Liver (tissue), 9 donors: ENCODE results near the gene SMAP2. TPM values are rescaled to one million over a fixed set of nuclear protein-coding genes. Genes with fewer than 3 reads are reported as not detected.

Experiments used
- DNase-seq: peaks from one replicate; pipeline ENCODE4 v3.0.0-alpha.2; 2017; ENCODE audit warnings: low spot score
- H3K27ac ChIP-seq, 2 donors: one replicate each; pipeline ENCODE4 v1.7.0; 2013; ENCODE audit warnings: inconsistent platforms in 2 of 2, low read length in 2 of 2, control low read depth in 1 of 2, low read depth in 1 of 2, mild to moderate bottlenecking in 1 of 2
- H3K27me3 ChIP-seq, 4 donors: one replicate each; pipeline versions ENCODE4 v1.6.1 to v1.7.0; 2013; ENCODE audit warnings: low read length in 3 of 4, inconsistent platforms in 1 of 4, mild to moderate bottlenecking in 1 of 4, moderate library complexity in 1 of 4; ENCODE audit not compliant: control insufficient read depth in 4 of 4, insufficient read depth in 4 of 4
- H3K36me3 ChIP-seq, 4 donors: one replicate each; pipeline versions ENCODE4 v1.6.1 to v1.7.0; 2013; ENCODE audit warnings: low read length in 3 of 4, mild to moderate bottlenecking in 3 of 4, low read depth in 1 of 4, moderate library complexity in 1 of 4; ENCODE audit not compliant: control insufficient read depth in 4 of 4, insufficient read depth in 3 of 4
- H3K4me1 ChIP-seq, 4 donors: one replicate each; pipeline versions ENCODE4 v1.6.1 to v1.7.0; 2013; ENCODE audit warnings: low read length in 3 of 4, mild to moderate bottlenecking in 3 of 4, moderate library complexity in 1 of 4; ENCODE audit not compliant: control insufficient read depth in 4 of 4, insufficient read depth in 4 of 4
- H3K4me3 ChIP-seq, 3 donors: one replicate each; pipeline versions ENCODE4 v1.6.1 to v1.7.0; 2013; ENCODE audit warnings: low read length in 3 of 3, control low read depth in 1 of 3, low read depth in 1 of 3, mild to moderate bottlenecking in 1 of 3
- H3K9ac ChIP-seq, 2 donors: one replicate each; pipeline ENCODE4 v1.7.0; 2013; ENCODE audit warnings: low read length in 2 of 2, mild to moderate bottlenecking in 2 of 2, moderate library complexity in 2 of 2, control low read depth in 1 of 2, low read depth in 1 of 2
- H3K9me3 ChIP-seq, 4 donors: one replicate each; pipeline versions ENCODE4 v1.6.1 to v1.7.0; 2013; ENCODE audit warnings: low read length in 3 of 4; ENCODE audit not compliant: control insufficient read depth in 4 of 4
- ATF3 ChIP-seq: IDR thresholded peaks from 2 replicates; pipeline ENCODE4 v1.6.1; 2016; ENCODE audit warnings: antibody characterized with exemption
- CTCF ChIP-seq: fragments of 150-350 bp; IDR thresholded peaks from 2 replicates; pipeline ENCODE4 v1.5.1; 2017; ENCODE audit warnings: improper control_type of control experiment, low read depth, low read length; ENCODE audit not compliant: missing input control
- EGR1 ChIP-seq, 2 donors: IDR thresholded peaks; 2 replicates each; pipeline ENCODE4 v1.6.1; 2016 to 2018; ENCODE audit warnings: antibody characterized with exemption in 2 of 2, low read depth in 2 of 2
- FOXA1 ChIP-seq: IDR thresholded peaks from 2 replicates; pipeline ENCODE4 v1.6.1; 2016; ENCODE audit warnings: antibody characterized with exemption
- FOXA2 ChIP-seq: IDR thresholded peaks from 2 replicates; pipeline ENCODE4 v1.6.1; 2016; ENCODE audit warnings: antibody characterized with exemption
- GABPA ChIP-seq, 2 donors: IDR thresholded peaks in 1 of 2; conservative IDR thresholded peaks in 1 of 2; 2 replicates each; pipeline ENCODE4 v1.6.1; 2016; ENCODE audit warnings: antibody characterized with exemption in 2 of 2, mild to moderate bottlenecking in 1 of 2, moderate library complexity in 1 of 2
- HNF4A ChIP-seq, 2 donors: conservative IDR thresholded peaks; 2 replicates each; pipeline ENCODE4 v1.6.1; 2016; ENCODE audit warnings: antibody characterized with exemption in 2 of 2, mild to moderate bottlenecking in 2 of 2
- HNF4G ChIP-seq: IDR thresholded peaks from 2 replicates; pipeline ENCODE4 v1.6.1; 2016; ENCODE audit warnings: antibody characterized with exemption
- JUND ChIP-seq, 2 donors: IDR thresholded peaks; 2 replicates each; pipeline ENCODE4 v1.6.1; 2016; ENCODE audit warnings: antibody characterized with exemption in 2 of 2
- MAX ChIP-seq: IDR thresholded peaks from 2 replicates; pipeline ENCODE4 v1.6.1; 2016; ENCODE audit warnings: antibody characterized with exemption
- NR2F2 ChIP-seq: IDR thresholded peaks from 2 replicates; pipeline ENCODE4 v1.6.1; 2016; ENCODE audit warnings: antibody characterized with exemption
- RAD21 ChIP-seq, 2 donors: IDR thresholded peaks; 2 replicates each; pipeline ENCODE4 v1.6.1; 2016; ENCODE audit warnings: antibody characterized with exemption in 2 of 2, mild to moderate bottlenecking in 2 of 2
- REST ChIP-seq: IDR thresholded peaks from 2 replicates; pipeline ENCODE4 v1.6.1; 2016; ENCODE audit warnings: antibody characterized with exemption, mild to moderate bottlenecking
- RXRA ChIP-seq, 2 donors: IDR thresholded peaks; 2 replicates each; pipeline ENCODE4 v1.6.1; 2017 to 2018; ENCODE audit warnings: antibody characterized with exemption in 2 of 2, mild to moderate bottlenecking in 1 of 2
- SP1 ChIP-seq: IDR thresholded peaks from 2 replicates; pipeline ENCODE4 v1.6.1; 2018; ENCODE audit warnings: antibody characterized with exemption, mild to moderate bottlenecking
- TAF1 ChIP-seq: conservative IDR thresholded peaks from 2 replicates; pipeline ENCODE4 v1.6.1; 2016; ENCODE audit warnings: antibody characterized with exemption, mild to moderate bottlenecking
- YY1 ChIP-seq: IDR thresholded peaks from 2 replicates; pipeline ENCODE4 v1.6.1; 2016; ENCODE audit warnings: antibody characterized with exemption, mild to moderate bottlenecking
- ZBTB33 ChIP-seq: IDR thresholded peaks from 2 replicates; pipeline ENCODE4 v1.6.1; 2016; ENCODE audit warnings: antibody characterized with exemption
- WGBS: extraction: QIAGEN DNeasy Blood & Tissue Kit; methylation state at CpG from one replicate; pipeline ENCODE4 v1.1.7; 2013; 5-methylcytosine and 5-hydroxymethylcytosine counted together
- polyA plus RNA-seq, 2 donors: library from polyadenylated mRNA; stranded (reverse) in 1 of 2; unstranded in 1 of 2; fragments of 200-250 nt in 1 of 2; fragments of >200 nt in 1 of 2; fragmentation: Nextera tagmentation in 1 of 2; extraction: Ambion mirVana in 1 of 2; gene quantifications; one replicate each; pipeline versions ENCODE4 v1.2.1 to v1.2.3, GENCODE V29; 2013 to 2015
- total RNA-seq, 2 donors: library from RNA; depleted of rRNA; stranded (reverse); fragments of >200 nt; gene quantifications; one replicate each; pipeline ENCODE4 v1.2.3, GENCODE V29; 2014
- donor health status: healthy.
- donor health status: healthy.
- donor health status: healthy.
- donor health status: healthy.
- donor health status: healthy.

Gene SMAP2
- total and polyA plus RNA-seq, 4 donors, result 20.0 to 36.8 (median 29.8) TPM

GRCh38 chr1:40413527-40414252 is 40.2 kb downstream of the SMAP2 start:
- no peak for DNase-seq
- 82% methylated on average over 6 of the region's 6 CpGs for WGBS
- Histone ChIP-seq H3K9me3 (no peaks in the 10 kb centered on the region), H3K4me1 (peaks cover 0 to 19% (median 7%) of the 10 kb centered on the region in 4 donors), H3K9ac (no peak overlapping the region), H3K27me3 (no peaks in the 10 kb centered on the region), H3K27ac (no peak overlapping the region), H3K36me3 (peaks cover 12 to 69% (median 58%) of the 10 kb centered on the region in 4 donors), H3K4me3 (no peak overlapping the region)
- TF ChIP-seq REST, result no peak
- TF ChIP-seq ATF3, result no peak
- no peak for TF ChIP-seq NR2F2
- TF ChIP-seq GABPA (IDR thresholded peaks at IDR 0.05 in 1 of 2, conservative IDR thresholded peaks at IDR 0.05 in 1 of 2), result no peak
- no peak for TF ChIP-seq TAF1
- TF ChIP-seq MAX, result no peak
- no peak for TF ChIP-seq YY1
- TF ChIP-seq EGR1 (IDR thresholded peaks at IDR 0.05; ENCODE audit: low read depth in 2 of 2), result no peak
- TF ChIP-seq CTCF, result no peak
- no peak for TF ChIP-seq FOXA1
- peak in 1 of 2 donors; percentile 10 for TF ChIP-seq RAD21 (IDR thresholded peaks at IDR 0.05)
- TF ChIP-seq ZBTB33, result no peak
- peak in 1 of 2 donors; percentile 38 for TF ChIP-seq RXRA (IDR thresholded peaks at IDR 0.05)
- no peak for TF ChIP-seq SP1
- TF ChIP-seq HNF4A (conservative IDR thresholded peaks at IDR 0.05), result peak in 1 of 2 donors; percentile 31
- no peak for TF ChIP-seq HNF4G
- no peak for TF ChIP-seq FOXA2
- no peak for TF ChIP-seq JUND (IDR thresholded peaks at IDR 0.05)
